H1 (cell line): Measurements from ENCODE around the gene C15orf39. TPM values are rescaled to one million over a fixed set of nuclear protein-coding genes. Genes with fewer than 3 reads are reported as not detected.

Experiments used
- BCL11A ChIP-seq, 2 experiments: IDR thresholded peaks; one replicate each; pipeline ENCODE4 v1.6.1; 2011; ENCODE audit warnings: low read depth in 2 of 2, low read length in 2 of 2, mild to moderate bottlenecking in 2 of 2
- CBX5 ChIP-seq: fragments of 300-800, 300-1000 bp; sonication (generic); IDR thresholded peaks from 2 replicates; pipeline ENCODE4 v1.7.1; 2016; ENCODE audit warnings: antibody characterized with exemption, low read length, low read depth
- CHD7 ChIP-seq: fragments of 300-600 bp; sonication (generic); IDR thresholded peaks from 2 replicates; pipeline ENCODE4 v1.7.1; 2012; ENCODE audit warnings: low read length, moderate library complexity, mild to moderate bottlenecking, inconsistent platforms; ENCODE audit not compliant: insufficient replicate concordance
- EGR1 ChIP-seq: IDR thresholded peaks from 2 replicates; pipeline ENCODE4 v1.6.1; 2011; ENCODE audit warnings: low read depth, low read length, borderline replicate concordance
- HDAC2 ChIP-seq, 2 experiments: fragments of 300-600 bp in 1 of 2; sonication (generic) in 1 of 2; IDR thresholded peaks; 2 replicates each; pipeline ENCODE4 v1.6.1; 2011 to 2012; ENCODE audit warnings: low read depth in 2 of 2, low read length in 2 of 2, mild to moderate bottlenecking in 2 of 2, moderate library complexity in 2 of 2, borderline replicate concordance in 1 of 2, inconsistent platforms in 1 of 2
- POLR2A ChIP-seq, 2 experiments: IDR thresholded peaks; 1 replicate in 1 of 2; 2 replicates in 1 of 2; pipeline ENCODE4 v1.6.1; 2011; ENCODE audit warnings: low read depth in 2 of 2, low read length in 2 of 2, mild to moderate bottlenecking in 2 of 2; ENCODE audit errors: control extremely low read depth in 1 of 2
- POLR2AphosphoS5 ChIP-seq: IDR thresholded peaks from 2 replicates; pipeline ENCODE4 v1.6.1; 2011; ENCODE audit warnings: low read depth, low read length
- SIN3A ChIP-seq, 2 experiments: IDR thresholded peaks in 1 of 2; conservative IDR thresholded peaks in 1 of 2; 2 replicates each; pipeline ENCODE4 v1.6.1; 2011 to 2012; ENCODE audit warnings: low read length in 2 of 2, improper control_type of control experiment in 1 of 2, low read depth in 1 of 2, mild to moderate bottlenecking in 1 of 2
- YY1 ChIP-seq: IDR thresholded peaks from 2 replicates; pipeline ENCODE4 v1.6.1; 2011; ENCODE audit warnings: low read depth, mild to moderate bottlenecking, low read length
- polyA plus RNA-seq, 7 experiments: library from polyadenylated mRNA; depleted of rRNA in 3 of 7; stranded (reverse) in 5 of 7; unstranded in 2 of 7; fragments of >200 nt in 5 of 7; fragments of 200-250 nt in 2 of 7; gene quantifications; 1 replicate in 5 of 7; 2 replicates in 1 of 7; 4 replicates in 1 of 7; pipeline versions ENCODE4 v1.2.1 to v1.2.3, GENCODE V29; 2011 to 2013; ENCODE audit warnings: missing spikeins in 2 of 7, mixed read lengths in 2 of 7
- total RNA-seq: library from RNA; stranded (reverse); fragmentation: NEBNext Ultra II Directional; extraction: Animal tissue kit (Norgen Biotek cat#: 25700); gene quantifications from 2 replicates; pipeline ENCODE4 v1.2.1, GENCODE V29; 2021

C15orf39 gene
- total and polyA plus RNA-seq, 2 of the 8 experiments (the other 6 are each of a cell fraction or from before 2014, with no cell fraction given), result 13.8 to 38.5 TPM

GRCh38 chr15:75193976-75194375, 7.7 kb upstream of the C15orf39 start (continued):
- TF ChIP-seq CHD7, result no peak
- no peak for TF ChIP-seq EGR1
- TF ChIP-seq SIN3A (conservative IDR thresholded peaks at IDR 0.05 in 1 of 2, IDR thresholded peaks at IDR 0.05 in 1 of 2; ENCODE audit: low read depth in 1 of 2, low read length in 2 of 2), result no peak
- no peak for TF ChIP-seq CBX5
- TF ChIP-seq YY1, result no peak
- no peak for TF ChIP-seq POLR2AphosphoS5
- no peak for TF ChIP-seq POLR2A (IDR thresholded peaks at IDR 0.05; ENCODE audit: control extremely low read depth in 1 of 2, low read depth in 2 of 2, low read length in 2 of 2)
- TF ChIP-seq BCL11A (IDR thresholded peaks at IDR 0.05; ENCODE audit: low read depth in 2 of 2, low read length in 2 of 2), result no peak
- TF ChIP-seq HDAC2 (IDR thresholded peaks at IDR 0.05; ENCODE audit: borderline replicate concordance in 1 of 2, low read depth in 2 of 2, low read length in 2 of 2), result no peak
